GM18867 (cell line): ENCODE results near the gene PDCD1.
"Not testable (repeated sequence)": the region's sequence is repeated elsewhere in the genome, so short reads cannot be mapped to it uniquely, and the experiment has no call there.

Experiments used
- ATAC-seq: cut with Tn5 transposase; IDR thresholded peaks from one replicate; pipeline ENCODE4 v1.9.1; 2021; ENCODE audit warnings: mild to moderate bottlenecking, moderate library complexity; ENCODE audit not compliant: unreplicated experiment

PDCD1 gene

GRCh38 chr2:241835611-241836010 is 23.1 kb downstream of the PDCD1 start:
- no peak for ATAC-seq

- no peak for ATAC-seq
These were observed 24.0 kb downstream of the PDCD1 start for GRCh38 chr2:241834527-241835210.

- not testable (repeated sequence) for ATAC-seq
These were observed 24.8 kb downstream of the PDCD1 start for GRCh38 chr2:241833756-241834526.

GRCh38 chr2:241833101-241833663 is 25.5 kb downstream of the PDCD1 start:
- no peak for ATAC-seq

GRCh38 chr2:241827394-241827793 is 31.3 kb downstream of the PDCD1 start:
- ATAC-seq, result no peak

GRCh38 chr2:241823531-241824437 is 34.9 kb downstream of the PDCD1 start:
- ATAC-seq, result not testable (repeated sequence)

- no peak for ATAC-seq
These were observed 36.5 kb downstream of the PDCD1 start for GRCh38 chr2:241822264-241822623.

GRCh38 chr2:241821460-241822263 is 37.0 kb downstream of the PDCD1 start:
- ATAC-seq, result no peak

- no peak for ATAC-seq
These were observed 37.9 kb downstream of the PDCD1 start for GRCh38 chr2:241820625-241821384.

- not testable (repeated sequence) for ATAC-seq
These were observed 38.6 kb downstream of the PDCD1 start for GRCh38 chr2:241819947-241820624.

- no peak for ATAC-seq
These were observed 39.8 kb downstream of the PDCD1 start for GRCh38 chr2:241818943-241819270.

- no peak for ATAC-seq
These were observed 40.3 kb downstream of the PDCD1 start for GRCh38 chr2:241818229-241818942.

- ATAC-seq, result not testable (repeated sequence)
These were observed 40.9 kb downstream of the PDCD1 start for GRCh38 chr2:241817821-241818215.

GRCh38 chr2:241817126-241817820 is 41.4 kb downstream of the PDCD1 start:
- no peak for ATAC-seq

GRCh38 chr2:241816431-241817121 is 42.1 kb downstream of the PDCD1 start:
- ATAC-seq, result no peak

- ATAC-seq, result no peak
These were observed 42.9 kb downstream of the PDCD1 start for GRCh38 chr2:241815477-241816430.
